Fibroblast of villous mesenchyme (primary cell): Measurements from ENCODE around the gene AGPS. TPM values are rescaled to one million over a fixed set of nuclear protein-coding genes. Genes with fewer than 3 reads are reported as not detected.

Source experiments
- DNase-seq: peaks from one replicate; pipeline ENCODE4 v3.0.0-alpha.2; 2010; ENCODE audit warnings: low read depth
- H3K4me3 ChIP-seq: 2 replicates; pipeline ENCODE4 v1.5.1; 2011; ENCODE audit warnings: low read depth, mild to moderate bottlenecking, low read length
- total RNA-seq: library from RNA; depleted of rRNA; stranded (reverse); fragments of >200 nt; gene quantifications from 2 replicates; pipeline ENCODE4 v1.2.3, GENCODE V29; 2012
- TF ChIP-seq, protein P1 (sequence below): IDR thresholded peaks from 2 replicates; pipeline ENCODE4 v1.5.1; 2012; ENCODE audit warnings: low read depth, mild to moderate bottlenecking, low read length; ENCODE audit not compliant: insufficient read depth

The AGPS gene
- total RNA-seq, 1 donor: 46.2 TPM

DNA sequence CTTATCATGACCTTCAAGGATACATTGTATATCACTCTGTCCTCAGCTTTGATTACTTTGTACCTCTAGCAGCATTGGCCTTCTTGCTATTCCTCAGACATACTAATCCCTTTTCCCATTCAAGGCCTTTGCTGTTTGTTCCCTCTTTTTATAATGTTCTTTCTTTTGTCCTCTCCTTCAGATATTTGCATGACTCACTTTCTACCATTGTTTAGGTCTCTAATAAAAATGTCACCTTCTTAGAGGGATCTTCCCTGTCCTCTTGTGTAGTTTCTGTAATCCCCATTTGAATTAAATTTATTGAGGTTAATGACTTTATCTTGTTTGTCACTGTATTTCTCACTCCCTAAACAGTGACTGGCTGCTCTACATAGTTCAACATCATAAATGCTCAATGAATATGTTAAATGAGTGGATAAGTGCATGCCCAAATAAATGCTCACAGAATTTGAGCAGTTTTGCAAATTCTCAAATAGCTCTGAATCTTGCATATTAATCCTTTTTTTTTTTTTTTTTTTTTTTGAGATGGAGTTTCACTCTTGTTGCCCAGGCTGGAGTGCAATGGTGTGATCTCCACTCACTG, 135.9 kb downstream of the AGPS start:
- TF ChIP-seq, protein P1, sequence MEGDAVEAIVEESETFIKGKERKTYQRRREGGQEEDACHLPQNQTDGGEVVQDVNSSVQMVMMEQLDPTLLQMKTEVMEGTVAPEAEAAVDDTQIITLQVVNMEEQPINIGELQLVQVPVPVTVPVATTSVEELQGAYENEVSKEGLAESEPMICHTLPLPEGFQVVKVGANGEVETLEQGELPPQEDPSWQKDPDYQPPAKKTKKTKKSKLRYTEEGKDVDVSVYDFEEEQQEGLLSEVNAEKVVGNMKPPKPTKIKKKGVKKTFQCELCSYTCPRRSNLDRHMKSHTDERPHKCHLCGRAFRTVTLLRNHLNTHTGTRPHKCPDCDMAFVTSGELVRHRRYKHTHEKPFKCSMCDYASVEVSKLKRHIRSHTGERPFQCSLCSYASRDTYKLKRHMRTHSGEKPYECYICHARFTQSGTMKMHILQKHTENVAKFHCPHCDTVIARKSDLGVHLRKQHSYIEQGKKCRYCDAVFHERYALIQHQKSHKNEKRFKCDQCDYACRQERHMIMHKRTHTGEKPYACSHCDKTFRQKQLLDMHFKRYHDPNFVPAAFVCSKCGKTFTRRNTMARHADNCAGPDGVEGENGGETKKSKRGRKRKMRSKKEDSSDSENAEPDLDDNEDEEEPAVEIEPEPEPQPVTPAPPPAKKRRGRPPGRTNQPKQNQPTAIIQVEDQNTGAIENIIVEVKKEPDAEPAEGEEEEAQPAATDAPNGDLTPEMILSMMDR: no peak
- H3K4me3 ChIP-seq: no peak overlapping the region
- DNase-seq: no peak

DNA sequence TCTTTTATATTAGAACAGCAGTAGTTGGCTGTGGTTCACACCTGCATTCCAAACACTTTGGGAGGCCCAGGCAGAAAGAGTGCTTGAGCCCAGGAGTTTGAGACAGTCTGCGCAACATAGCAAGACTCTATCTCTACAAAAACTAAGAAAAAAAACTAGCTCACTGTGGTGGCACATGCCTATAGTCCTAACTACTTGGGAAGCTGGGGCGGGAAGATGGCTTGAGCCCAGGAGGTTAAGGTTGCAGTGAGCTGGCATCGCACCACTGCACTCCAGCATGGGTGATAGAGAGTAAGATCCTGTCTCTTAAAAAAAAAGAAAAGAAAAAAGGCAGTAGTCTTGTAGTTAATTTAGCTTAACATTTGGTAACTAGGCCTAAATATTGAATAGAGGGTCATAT, 136.6 kb downstream of the AGPS start:
- DNase-seq: no peak
- TF ChIP-seq, protein P1: no peak
- H3K4me3 ChIP-seq: no peak overlapping the region

DNA sequence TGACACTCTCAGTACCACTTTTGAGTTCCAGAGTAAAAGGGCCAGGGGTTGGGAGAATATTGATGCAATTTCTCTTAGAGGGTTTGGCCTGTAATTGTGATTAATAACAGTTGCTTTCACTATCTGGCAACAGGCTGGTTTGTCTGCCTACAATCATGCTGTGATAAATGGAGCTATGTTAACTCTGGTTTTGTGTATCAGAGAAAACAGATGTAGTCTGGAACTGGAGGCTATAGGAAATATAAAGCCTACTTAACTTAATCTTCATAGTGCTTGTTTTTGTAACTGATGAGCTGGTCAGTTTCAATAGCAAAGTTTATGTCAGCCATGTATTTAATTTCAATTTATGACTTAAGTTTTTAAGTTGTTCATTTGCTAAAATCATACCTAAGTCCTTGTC, 138.0 kb downstream of the AGPS start:
- H3K4me3 ChIP-seq: no peak overlapping the region
- TF ChIP-seq, protein P1: no peak
- no peak for DNase-seq

DNA sequence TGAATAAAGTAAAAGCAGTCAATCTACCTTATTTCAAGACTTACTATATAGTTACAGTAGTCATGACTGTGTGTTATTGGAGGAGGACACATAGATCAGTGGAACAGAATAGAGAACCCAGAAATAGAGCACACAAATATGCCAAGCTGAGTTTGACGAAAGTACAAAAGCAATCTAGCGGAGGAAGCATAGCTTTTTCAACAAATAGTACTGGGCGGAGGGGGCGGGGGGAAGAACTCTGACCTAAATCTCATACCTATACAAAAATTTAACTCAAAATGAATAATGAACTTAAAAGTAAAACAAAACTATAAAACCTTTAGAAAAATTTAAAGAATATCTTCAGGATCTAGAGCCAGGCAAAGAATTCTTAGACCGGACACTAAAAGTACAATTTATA, 139.1 kb downstream of the AGPS start:
- no peak overlapping the region for H3K4me3 ChIP-seq
- no peak for DNase-seq
- TF ChIP-seq, protein P1: no peak

DNA sequence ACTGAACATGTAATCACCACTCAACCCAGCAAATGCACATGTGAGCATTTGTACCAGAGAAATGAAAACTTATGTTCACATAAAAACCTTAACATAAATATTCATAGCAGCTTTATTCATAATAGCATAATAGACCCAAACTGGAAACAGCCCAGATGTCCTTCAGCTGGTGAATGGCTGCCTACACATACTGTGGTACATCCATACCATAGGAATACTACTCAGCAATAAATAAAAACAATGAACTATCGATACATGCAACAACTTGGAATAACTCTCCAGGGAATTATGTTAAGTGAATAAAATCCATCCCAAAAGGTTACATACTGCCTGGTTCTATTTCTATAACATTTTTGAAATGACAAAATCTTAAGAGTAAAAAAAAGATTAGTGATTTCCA, 140.0 kb downstream of the AGPS start:
- no peak for DNase-seq
- TF ChIP-seq, protein P1: no peak

DNA sequence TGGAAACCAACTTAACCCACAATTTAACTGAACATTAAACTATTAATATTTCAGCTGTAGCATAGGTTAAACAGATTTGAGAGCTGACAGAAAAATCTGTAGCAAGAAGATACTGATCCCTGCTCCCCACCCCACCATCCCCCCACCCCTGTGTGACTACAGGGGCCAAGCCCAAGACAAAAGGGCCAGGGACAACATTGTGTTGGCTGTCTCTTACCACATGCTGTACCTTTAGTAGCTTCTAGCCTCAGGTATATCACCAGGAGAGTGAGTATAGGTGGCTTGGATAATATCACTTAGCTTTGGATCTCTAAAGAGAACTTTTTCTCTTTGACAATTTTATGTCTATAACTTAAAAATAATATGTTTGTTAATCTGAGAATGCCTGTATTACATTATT, 140.7 kb downstream of the AGPS start:
- no peak for DNase-seq
- H3K4me3 ChIP-seq: no peak overlapping the region
- TF ChIP-seq, protein P1: no peak

More for the DNA sequence above, 140.0 kb downstream of the AGPS start:
- H3K4me3 ChIP-seq: no peak overlapping the region

DNA sequence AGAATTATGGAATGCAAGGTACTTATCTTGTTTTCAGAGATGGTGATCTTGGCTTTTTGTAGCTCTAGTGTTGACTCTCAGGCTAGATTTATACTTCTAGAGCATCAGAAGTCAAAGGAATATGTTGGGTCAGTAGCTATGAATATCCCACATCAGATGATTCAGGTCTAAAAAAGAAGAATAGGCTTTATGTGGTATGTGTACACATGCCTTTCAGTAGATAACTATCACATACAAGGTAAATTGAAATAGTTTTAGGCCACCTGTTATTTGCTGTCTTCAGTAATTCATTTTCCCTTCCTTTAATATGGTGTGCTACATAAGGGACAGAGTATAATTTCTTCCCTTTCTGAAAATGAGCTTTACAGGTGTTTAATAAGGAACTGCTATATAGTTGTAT, 142.4 kb downstream of the AGPS start:
- TF ChIP-seq, protein P1: no peak
- no peak for DNase-seq
- no peak overlapping the region for H3K4me3 ChIP-seq
